ENCODE measurements around the gene CRADD.

- TF ChIP-seq, protein P1, sequence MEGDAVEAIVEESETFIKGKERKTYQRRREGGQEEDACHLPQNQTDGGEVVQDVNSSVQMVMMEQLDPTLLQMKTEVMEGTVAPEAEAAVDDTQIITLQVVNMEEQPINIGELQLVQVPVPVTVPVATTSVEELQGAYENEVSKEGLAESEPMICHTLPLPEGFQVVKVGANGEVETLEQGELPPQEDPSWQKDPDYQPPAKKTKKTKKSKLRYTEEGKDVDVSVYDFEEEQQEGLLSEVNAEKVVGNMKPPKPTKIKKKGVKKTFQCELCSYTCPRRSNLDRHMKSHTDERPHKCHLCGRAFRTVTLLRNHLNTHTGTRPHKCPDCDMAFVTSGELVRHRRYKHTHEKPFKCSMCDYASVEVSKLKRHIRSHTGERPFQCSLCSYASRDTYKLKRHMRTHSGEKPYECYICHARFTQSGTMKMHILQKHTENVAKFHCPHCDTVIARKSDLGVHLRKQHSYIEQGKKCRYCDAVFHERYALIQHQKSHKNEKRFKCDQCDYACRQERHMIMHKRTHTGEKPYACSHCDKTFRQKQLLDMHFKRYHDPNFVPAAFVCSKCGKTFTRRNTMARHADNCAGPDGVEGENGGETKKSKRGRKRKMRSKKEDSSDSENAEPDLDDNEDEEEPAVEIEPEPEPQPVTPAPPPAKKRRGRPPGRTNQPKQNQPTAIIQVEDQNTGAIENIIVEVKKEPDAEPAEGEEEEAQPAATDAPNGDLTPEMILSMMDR (IDR thresholded peaks at IDR 0.05; ENCODE audit: insufficient read depth, low read length) = no peak
- TF ChIP-seq, protein P2, sequence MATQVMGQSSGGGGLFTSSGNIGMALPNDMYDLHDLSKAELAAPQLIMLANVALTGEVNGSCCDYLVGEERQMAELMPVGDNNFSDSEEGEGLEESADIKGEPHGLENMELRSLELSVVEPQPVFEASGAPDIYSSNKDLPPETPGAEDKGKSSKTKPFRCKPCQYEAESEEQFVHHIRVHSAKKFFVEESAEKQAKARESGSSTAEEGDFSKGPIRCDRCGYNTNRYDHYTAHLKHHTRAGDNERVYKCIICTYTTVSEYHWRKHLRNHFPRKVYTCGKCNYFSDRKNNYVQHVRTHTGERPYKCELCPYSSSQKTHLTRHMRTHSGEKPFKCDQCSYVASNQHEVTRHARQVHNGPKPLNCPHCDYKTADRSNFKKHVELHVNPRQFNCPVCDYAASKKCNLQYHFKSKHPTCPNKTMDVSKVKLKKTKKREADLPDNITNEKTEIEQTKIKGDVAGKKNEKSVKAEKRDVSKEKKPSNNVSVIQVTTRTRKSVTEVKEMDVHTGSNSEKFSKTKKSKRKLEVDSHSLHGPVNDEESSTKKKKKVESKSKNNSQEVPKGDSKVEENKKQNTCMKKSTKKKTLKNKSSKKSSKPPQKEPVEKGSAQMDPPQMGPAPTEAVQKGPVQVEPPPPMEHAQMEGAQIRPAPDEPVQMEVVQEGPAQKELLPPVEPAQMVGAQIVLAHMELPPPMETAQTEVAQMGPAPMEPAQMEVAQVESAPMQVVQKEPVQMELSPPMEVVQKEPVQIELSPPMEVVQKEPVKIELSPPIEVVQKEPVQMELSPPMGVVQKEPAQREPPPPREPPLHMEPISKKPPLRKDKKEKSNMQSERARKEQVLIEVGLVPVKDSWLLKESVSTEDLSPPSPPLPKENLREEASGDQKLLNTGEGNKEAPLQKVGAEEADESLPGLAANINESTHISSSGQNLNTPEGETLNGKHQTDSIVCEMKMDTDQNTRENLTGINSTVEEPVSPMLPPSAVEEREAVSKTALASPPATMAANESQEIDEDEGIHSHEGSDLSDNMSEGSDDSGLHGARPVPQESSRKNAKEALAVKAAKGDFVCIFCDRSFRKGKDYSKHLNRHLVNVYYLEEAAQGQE (IDR thresholded peaks at IDR 0.05; ENCODE audit: insufficient replicate concordance, low read depth) = no peak
- no peak for TF ChIP-seq POLR2AphosphoS5 (IDR thresholded peaks at IDR 0.05; ENCODE audit: low read depth)
- TF ChIP-seq GABPA (IDR thresholded peaks at IDR 0.05; ENCODE audit: low read depth) = no peak
- TF ChIP-seq SPI1 (IDR thresholded peaks at IDR 0.05; ENCODE audit: borderline replicate concordance, low read depth) = no peak
Measured at GRCh38 chr12:93865751-93866150, 188.6 kb downstream of the CRADD start.
